Stimulated activated CD4-positive, alpha-beta T cell treated with anti-CD3 and anti-CD28 coated beads, Interleukin-15, amount 100 ng/mL, for 1 hour (primary cell): ENCODE results near the gene SUN5.

Experiments
- DNase-seq, 2 donors: peaks; one replicate each; pipeline ENCODE4 v3.0.0-alpha.2; 2020; ENCODE audit warnings: low read depth in 1 of 2, low spot score in 1 of 2

SUN5 gene

DNA sequence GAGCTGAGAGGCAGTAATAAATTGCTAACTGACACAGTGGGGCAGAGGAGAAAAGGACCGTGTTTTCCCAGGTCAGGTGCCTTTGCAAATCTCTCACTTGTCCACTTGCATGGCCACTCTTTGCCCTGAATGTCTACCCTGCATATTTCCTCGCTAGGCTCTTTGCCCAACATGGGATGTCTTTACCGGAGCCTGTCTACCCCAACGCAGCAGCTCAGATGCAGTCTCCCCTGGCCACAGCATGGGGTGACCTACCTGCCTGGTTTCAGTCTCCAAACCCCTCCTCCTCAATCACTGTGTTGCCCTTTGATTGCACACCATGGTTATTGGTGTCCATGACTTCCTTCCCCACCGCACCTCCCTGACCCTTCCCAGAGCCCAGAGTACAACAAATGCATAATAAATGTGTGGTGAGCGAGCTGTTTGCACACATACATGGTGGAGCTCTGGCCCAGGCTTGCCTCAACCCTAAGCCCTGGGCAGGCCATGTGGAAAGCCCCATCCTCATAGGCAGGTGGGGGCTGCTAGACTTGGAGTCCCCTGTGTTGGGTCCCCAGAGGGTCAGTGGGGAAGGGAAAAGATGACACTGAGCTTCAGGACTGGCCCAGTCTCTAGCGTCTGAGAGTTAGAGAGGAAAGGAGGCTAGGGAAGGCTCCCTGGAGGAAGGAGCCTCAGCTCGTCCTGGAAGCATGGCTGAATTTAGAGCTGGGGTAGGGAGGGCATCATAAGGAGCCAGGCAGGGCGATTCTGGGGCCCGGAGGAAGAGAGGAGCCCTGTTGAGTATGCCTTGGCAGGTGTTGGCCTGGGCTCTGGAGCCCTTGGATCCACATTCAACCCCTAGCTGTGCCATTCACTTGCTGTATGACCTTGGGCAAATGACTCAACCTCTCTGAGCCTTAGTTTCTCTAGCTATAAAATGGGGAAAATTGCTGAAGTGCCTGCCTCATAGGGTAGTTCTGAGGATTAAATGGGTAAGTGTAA lies 22.8 kb upstream of the SUN5 start:
- no peak for DNase-seq

DNA sequence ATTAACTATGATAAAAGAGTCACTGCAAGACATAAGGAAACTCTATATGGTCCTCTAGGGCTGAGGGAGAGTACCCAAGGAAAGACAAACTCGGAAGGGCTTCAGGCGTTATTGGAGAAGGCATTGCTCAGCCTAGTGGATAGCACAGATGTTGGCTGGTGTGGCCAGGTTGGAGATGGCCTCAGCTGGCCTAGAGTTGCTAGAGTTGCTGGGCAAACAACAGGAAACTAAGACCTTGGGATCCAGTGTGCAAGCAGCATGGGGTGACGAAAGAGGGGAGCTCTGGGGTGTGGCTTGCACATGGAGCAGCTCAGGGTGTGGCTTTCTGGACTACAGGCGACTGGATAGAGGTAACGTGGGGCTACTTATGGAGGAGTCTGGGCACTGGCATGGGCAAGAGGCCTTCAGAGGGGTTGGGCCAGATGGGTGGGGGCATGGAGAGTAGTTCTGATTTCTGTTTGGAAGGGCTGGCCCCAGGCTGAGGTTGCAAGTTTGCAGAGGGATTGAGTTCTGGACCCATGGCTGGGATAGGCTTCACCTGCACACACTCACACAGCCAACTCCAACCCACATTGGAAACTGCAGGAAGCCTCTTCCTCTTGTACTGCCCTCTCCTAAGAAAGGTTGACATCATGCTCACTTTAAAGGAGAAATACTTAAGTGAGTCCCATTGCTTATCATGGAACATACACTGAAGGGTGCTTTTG lies 22.0 kb upstream of the SUN5 start:
- DNase-seq = no peak

DNA sequence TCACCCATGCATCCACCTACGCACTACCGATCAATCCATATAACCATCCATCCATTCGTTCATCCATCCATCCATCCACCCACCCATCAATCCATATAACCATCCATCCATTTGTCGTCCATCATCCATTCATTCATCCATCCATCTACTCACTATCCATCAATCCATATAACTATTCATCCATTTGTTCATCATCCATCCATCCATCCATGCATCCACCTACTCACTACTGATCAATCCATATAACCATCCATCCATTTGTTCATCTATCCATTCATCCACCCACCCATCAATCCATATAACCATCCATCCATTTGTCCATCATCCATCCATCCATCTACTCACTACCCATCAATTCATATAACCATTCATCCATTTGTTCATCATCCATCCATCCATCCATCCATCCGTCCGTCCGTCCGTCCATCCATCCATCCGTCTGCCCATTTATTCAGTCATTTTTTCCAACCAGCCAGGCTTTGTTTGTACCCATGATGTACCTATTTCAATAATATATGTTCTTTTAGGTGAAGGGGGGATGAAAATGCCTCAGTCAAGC lies 21.2 kb upstream of the SUN5 start:
- DNase-seq = no peak

DNA sequence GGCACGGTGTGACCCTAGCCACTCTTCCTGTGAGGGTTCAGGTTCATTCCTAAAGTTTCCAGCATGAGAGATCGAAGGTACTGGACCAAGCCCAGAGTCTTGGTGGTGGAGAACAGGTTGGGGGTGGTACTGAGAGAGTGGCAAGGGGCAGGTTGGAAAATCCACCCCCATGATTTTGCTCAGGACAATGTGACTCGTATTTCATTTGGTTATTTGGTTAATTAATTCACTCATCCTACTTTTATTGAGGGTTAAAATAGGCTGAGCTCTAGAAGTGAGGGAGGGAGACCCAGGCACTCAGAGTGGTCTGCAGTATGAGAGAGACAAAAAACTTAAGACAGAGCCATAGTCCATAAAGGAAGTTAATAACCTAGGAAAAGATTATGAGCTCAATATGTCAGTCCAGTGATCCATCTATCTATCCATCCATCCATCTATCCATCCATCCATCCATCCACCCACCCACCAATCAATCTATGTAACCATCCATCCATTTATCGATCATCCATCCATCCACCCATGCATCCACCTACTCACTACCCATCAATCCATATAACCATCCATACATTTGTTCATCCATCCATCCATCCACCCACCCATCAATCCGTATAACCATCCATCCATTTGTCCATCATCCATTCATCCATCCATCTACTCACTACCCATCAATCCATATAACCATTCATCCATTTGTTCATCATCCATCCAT lies 20.5 kb upstream of the SUN5 start:
- no peak for DNase-seq

DNA sequence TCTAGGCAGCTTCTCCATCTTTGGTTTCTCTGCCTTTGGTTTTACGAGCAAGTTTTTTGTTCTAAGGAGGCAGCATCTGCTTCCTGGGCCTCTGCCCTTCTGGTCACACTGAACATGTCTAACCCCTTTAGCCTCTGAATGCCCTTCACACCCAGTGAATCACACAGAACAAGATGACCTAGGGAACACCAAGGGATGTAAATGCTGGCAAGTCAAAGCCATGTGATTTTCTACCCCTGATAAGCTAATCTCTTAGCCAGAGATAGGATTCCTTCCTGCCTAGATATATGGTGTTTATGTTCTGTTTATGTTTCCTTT lies 20.0 kb upstream of the SUN5 start:
- DNase-seq = no peak

DNA sequence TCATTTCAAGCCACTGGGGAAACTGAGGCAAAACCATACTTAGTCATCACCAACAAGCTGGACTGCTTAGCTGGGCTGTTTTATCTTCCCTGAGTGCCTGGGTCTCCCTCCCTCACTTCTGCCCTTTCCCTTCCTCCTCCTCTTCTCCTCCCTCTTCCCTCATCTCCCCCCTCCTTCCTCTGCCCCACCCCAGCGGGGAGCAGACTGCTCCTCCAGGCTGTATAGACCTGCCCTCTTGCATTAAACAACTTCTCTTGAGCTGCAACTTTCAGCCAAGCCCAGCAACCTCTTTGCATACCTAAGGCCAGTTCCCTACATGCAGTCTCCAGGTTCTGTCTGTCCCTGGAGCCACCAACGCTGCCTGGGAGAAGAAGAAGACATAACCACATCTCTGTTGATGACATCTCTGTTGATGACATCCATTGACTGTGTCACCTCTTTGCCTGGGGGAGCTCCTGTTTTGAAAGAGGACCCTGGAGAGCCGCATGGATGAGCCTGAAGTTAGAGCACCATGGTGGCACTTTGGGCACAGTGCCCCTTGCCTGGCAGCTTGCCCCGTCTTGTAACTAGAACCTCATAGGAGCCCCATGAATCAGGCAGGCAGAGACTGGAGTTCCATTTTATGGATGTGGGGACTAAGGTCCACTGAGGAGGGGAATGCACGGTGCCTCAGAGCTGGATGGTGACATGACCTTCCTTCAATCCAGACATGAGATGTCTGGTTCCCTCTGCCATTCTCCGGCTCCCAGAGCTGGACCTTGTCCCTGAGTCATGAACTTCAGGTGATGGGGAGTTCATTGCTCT lies 19.4 kb upstream of the SUN5 start:
- no peak for DNase-seq

DNA sequence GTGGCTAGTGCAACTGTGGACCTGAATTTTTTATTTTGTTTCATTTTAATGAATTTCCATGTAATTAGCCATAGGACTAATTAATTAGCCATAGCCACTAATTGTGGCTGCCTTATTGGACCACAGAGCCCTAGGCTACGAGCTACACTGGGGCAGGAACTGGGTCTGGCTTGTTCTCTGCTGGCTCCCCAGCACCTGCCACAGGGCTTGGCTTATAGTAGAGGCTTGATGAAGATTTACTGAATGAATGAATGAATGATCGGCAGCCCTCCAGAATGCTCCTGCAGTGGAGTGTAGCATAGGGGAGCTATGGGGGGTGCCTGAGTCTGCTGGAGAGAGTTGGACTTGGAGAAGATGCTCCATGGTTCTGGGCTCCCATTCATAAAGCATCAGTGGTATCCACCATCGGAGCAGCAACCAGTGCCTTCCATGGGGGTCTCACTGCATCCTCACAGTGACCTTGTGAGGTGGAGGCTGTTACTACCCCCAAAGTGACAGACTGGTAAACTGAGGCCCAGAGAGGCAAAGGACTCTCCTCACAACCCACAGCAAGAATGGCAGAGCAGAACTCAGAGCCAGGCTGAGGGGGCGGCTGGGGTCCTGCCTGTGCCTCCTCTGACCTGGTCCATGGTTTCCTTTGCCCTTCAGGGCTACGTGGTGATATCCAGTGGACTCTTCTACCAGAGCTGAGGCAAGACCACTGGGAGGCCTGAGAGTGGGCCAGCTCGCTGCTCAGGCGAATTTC lies 18.6 kb upstream of the SUN5 start:
- DNase-seq = no peak

DNA sequence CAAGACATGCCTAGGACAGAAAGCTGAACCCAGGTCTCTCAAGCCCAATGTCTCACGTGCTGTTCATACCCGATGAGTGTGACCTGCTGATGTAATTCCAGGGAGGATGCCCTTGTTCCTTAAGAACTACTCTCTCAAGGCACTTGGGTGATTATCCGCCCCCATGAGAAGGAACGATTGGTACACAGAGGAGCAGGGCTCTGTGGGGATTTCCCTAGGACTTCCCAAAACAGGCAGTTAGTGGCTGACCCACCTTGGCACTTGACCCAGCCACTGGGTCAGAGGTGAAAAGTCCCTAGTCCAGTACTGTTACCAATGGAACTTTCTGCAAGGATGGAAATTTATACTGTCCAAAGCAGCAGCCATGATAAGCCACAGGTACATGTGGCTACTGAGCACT lies 18.1 kb upstream of the SUN5 start:
- no peak for DNase-seq

DNA sequence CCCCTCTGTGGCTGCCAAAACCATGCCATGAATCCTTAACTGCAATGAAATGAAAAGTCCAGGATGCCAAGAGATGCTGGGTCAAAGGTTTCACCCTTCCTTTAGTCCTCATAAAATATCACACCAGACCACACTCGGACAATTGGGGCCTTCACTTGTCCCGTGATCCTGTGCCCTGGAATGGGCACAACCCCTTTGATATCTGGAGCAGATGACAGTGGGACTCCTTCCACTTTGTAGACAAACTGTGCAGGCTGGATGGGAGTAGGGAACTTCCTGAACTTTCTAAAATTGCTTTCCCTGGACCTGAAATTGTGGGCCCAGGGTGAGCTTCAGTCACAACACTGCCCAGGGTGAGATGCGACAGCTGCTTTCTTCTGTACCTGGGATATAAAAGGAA lies 17.6 kb upstream of the SUN5 start:
- DNase-seq = no peak

DNA sequence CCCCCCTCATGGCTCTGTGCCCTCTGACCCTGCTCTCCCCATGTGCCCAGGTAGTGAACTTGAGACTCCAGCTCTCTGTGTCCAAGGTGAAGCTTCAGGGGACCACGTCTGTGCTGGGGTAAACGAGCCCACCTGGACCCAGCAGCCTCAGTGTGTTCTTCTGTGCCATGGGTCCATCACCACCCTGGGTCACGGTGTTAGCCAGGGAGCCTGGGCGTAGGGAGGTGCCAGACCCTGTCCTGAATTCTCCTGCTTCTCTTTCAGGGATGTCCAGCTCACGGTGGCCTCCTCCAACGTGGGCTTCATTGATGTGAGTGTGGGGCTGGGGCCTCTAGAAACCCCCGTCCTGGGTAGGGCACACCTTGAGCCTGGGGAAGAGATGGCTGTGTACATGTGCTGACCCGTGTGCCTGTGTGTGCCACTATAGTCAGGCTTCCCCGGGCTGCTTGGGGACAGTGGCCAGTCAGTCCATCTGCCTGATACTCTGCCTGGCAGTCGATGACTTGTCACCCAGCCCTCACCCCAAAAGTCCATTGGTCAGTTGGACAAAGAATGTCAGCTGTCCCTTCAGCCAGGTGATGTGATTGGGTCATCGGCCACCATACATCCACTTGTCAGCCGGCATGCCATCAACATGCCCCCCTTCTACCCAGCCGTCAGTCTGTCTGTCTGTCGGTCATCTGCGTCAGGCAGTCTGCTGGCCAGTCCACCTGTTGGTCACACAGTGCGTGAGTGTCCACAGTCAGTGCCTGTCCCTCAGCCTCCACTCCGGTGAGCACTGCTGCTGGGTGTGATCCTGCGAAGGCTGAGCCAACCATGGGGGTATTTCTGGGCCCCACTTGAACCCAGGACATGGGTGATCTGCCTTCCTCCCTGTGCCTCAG lies 16.3 kb upstream of the SUN5 start:
- DNase-seq = no peak

DNA sequence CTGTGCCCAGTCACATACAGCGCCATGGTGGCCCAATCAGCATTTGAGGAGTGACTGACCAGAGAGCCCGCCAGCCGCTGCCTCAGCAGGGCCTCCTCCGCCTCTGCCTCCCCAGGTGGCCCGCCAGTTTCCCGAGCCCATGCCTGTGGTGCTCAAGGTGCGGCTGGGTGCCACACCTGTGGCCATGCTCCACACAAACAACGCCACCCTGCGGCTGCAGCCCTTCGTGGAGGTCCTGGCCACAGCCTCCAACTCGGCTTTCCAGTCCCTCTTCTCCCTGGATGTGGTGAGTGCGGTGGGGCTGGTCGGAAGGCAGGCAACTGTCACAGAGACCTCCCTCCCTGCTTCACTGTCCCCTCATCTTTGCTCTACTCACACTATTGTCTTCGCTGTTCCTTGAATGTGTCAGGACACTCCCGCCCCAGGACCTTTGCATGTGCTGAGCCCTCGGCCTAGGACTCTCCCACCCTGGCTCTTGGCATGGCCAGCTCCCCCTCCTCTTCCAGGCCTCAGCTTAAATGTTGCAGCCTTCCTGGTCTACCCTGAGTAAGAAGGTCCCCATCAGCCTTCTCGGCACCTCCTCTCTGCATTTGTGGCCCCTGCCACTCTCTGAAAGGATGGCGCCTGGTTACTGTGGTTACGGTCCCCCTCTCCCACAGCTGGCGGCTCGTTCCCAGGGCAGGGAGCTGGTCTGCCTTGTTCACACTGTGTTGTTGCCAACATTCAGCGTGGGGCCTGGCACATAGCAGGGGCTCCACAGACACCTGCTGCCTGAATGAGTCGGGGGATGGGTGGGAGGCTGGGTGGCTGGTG lies 15.4 kb upstream of the SUN5 start:
- DNase-seq = no peak

DNA sequence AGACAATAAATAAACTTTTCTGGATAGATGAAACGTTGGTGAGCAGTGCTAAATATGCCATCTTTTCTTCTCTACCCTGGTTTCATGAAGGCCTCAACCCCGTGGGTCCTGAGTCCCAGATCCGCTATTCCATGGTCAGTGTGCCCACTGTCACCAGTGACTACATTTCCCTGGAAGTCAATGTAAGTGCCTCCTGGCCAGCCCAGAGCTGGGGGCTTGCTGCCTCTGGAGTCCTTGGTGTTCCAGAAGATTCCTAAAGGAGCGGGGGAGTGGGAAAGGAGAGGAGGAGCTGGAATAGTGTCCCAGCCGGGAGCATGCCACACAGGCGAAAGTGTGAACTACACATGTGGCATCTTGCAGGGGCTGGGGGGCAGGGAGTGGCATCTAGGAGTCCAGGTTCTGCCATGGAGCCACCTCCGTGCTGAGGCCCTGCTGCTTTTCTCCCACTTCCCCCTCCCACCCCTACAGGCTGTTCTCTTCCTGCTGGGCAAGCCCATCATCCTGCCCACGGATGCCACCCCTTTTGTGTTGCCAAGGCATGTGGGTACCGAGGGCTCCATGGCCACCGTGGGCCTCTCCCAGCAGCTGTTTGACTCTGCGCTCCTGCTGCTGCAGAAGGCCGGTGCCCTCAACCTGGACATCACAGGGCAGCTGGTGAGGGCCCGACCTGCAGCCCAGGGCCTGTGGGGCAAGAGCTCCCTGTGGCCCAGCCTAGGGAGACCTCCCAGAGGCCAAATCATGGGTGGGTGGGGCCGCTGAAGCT lies 14.1 kb upstream of the SUN5 start:
- DNase-seq = no peak

DNA sequence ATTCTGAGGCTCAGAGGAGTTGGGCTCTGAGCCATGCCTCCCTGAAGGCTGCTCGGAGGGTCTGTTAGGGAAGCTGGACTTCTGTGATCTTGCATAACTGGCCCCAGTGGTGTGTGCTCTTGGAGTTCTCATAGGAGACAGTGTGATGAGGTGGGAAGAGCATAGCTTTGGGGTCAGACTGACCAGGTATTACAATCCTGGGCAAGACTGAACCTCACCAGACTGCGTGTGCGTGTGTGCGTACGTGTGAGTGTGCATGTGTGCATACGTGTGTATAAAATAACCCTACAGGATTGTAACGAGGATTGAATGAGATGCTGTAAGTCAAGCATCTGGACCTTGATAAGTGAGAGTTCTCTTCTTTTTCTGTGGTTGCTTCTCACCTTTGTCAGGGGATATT lies 13.3 kb upstream of the SUN5 start:
- no peak for DNase-seq

DNA sequence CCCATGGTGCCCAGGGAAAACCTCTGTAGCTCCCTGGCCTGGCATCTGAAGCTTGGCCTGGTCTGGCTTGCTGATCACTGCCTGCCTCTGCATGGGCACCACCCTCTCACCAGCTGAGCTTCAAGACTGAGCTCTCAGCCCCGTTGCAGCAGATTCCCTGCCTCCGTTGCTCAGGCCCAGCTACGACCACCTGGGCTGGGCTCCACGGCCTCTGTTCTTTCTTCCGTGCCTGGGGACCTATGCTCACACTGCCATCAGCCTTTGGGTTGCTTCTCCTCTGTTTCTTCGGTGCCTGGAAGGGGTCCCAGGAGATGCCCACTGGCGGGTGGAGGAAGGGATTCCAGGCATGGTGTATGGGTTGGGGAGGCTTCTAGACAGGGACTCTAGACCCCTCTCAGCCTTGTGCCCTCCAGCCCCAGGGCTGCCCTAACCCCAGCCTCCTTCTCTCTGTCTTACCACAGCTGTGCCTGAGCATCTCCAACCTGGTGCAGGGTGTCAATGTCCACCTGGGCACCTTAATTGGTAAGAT lies 12.4 kb upstream of the SUN5 start:
- DNase-seq = no peak

DNA sequence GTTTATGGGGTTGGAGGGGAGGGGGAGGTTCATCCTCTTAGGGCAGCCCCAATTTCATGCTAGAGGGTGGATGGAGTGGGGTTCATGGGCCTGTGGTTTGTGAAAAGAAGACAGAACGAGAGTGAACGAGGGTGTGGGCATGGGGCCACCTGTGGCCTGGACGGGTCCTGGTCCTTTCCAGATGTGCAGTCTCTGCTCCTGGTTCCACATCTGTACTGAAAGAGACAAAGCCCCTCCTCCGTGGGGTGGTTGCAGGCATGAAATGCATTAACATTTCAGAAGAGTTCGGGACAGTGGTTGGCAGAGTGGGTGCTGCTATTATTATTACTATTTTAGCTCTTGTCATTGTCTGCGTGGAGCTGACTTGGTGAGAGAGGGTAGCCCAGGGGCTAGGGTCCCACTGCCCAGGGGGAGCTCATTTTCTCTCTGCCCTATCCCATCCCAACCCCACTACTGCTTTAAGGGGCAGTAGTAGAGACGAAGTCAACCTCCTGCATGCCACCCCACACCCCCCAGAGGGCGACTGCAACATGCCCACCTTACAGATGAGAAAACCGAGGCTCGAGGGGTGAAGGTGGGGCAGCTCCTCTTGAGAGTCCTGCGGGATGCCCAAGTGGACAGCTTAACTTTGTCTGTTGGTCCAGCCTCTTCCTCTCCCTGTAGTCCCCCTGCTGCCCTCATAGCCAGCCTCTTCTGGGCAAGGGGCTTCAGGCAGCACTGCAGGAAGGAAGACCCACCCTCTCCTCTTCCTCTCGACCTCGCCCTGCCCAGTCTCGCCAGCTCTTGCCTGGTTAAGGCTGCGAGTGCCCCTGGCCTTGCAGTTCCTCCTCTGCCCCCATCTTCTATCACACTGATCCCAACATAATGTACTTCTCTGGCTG lies 11.7 kb upstream of the SUN5 start:
- no peak for DNase-seq

DNA sequence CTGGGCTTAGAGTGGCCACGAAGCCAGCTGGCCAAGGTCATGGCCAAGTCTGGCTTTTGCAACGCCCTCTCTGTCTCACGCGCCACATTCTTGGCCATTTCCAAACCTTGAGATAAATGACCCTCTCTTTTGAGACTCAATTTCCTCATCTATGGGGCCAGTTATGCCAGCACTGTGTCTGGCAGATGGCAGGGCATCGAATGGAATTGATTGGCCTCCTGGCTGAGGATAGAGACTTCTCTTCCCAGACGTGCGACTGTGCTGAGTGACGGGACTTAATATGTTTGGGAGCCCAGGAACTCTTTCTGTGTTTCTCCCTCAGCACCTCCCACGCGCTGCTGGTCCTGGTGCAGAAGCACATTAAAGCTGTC lies 10.9 kb upstream of the SUN5 start:
- DNase-seq = no peak
